DLD1 (cell line): ENCODE data around the gene NPHP4.
"Not testable (repeated sequence)": the region's sequence is repeated elsewhere in the genome, so short reads cannot be mapped to it uniquely, and the experiment has no call there.

Experiments
- in situ Hi-C: cut with HindIII; loops from 2 replicates; pipeline ENCODE4 v1.10.0; 2017; ENCODE audit warnings: low sequenced_read_pairs

NPHP4 gene

GRCh38 chr1:5937373-5937857, 54.8 kb downstream of the NPHP4 start:
- in situ Hi-C loops, result no loop called here

DNA sequence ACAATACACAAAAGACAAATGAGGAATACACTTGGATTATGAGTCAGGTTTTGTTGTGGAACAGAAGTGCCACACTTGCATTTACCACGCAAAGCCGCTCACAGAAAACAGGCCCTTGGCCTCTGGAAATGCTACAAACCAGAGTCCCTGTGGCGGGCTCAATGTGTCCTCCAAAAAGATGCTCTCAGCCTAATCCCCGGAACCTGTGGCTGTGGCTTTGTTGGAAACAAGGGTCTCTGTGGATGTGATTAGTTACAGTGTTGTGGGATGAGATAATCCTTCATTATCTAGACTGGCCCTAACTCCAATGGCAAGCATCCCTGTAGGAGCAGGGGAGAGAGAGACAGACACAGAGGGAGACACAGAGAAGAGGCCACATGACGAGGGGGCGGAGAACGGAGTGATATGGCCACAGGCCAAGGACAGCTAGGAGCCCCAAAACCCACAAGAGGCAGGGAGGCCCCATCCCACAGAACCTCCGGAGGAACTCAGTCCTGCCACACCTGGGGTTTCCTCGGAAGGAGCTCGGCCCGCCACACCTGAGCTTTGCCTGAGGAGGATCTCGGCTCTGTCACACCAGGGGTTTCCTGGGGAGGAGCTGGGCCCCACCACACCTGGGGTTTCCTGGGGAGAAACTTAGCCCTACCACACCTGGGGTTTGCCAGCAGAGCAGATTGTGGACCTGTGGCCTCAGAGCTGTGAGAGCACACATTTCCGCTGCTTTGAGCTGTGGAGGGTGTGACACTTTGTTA, 55.4 kb downstream of the NPHP4 start:
- in situ Hi-C loops, result no loop called here

GRCh38 chr1:5936126-5936525, 56.1 kb downstream of the NPHP4 start:
- in situ Hi-C loops, result no loop called here

- in situ Hi-C loops, result no loop called here
These were observed 57.2 kb downstream of the NPHP4 start for GRCh38 chr1:5935026-5935425.

- in situ Hi-C loops, result no loop called here
These were observed 58.0 kb downstream of the NPHP4 start for GRCh38 chr1:5934058-5934884.

DNA sequence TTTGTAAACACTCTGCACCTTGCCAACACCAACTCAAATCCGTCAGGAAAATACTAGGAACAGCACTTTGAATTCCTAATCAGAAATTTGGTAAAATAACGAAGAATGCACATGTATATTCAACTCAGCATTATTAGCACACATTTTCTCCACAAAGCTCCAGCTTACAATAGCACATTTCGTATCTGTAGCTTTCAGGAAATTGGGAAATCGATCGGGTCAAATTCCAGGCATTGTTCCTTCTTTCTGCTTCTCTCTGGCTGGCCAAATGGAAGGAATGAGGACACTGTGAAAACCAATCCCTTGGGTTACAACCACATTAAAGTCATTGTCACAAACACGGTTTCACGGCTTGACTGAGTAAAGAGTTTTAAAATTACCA, 58.6 kb downstream of the NPHP4 start:
- in situ Hi-C loops, result no loop called here

- in situ Hi-C loops, result no loop called here
These were observed 59.2 kb downstream of the NPHP4 start for GRCh38 chr1:5933050-5933449.

DNA sequence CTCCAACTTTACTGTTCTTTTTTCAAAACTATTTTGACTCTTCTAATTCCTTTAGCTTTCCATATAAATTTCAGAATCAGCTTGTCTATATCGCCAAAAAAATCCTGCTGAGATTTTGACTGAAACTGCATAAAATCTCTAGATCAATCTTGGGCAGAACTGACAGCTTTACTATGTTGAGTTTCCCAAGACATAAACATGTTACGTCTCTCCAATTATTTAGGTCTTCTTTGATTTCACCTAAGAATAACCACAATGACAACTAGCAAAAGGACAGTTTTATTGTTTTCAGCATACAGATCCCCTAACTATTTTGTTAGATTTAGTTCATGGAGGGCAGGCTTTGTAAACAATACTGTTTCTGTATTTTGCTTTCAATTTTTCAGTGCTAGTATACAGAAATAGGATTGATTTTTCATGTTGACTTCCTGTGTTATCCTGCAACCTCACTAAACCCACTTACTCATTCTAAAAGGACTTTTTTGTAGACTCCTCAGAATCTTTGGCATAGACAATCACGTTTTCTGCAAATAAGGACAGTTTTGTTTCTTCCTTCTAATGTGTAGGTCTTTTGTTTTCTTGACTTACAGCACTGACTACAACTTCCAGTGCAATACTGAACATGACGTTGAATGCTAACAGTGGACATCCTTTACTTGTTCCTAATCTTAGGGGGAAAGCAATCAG, 63.4 kb downstream of the NPHP4 start:
- in situ Hi-C loops, result no loop called here

- in situ Hi-C loops, result no loop called here
These were observed 64.5 kb downstream of the NPHP4 start for GRCh38 chr1:5927506-5928370.

DNA sequence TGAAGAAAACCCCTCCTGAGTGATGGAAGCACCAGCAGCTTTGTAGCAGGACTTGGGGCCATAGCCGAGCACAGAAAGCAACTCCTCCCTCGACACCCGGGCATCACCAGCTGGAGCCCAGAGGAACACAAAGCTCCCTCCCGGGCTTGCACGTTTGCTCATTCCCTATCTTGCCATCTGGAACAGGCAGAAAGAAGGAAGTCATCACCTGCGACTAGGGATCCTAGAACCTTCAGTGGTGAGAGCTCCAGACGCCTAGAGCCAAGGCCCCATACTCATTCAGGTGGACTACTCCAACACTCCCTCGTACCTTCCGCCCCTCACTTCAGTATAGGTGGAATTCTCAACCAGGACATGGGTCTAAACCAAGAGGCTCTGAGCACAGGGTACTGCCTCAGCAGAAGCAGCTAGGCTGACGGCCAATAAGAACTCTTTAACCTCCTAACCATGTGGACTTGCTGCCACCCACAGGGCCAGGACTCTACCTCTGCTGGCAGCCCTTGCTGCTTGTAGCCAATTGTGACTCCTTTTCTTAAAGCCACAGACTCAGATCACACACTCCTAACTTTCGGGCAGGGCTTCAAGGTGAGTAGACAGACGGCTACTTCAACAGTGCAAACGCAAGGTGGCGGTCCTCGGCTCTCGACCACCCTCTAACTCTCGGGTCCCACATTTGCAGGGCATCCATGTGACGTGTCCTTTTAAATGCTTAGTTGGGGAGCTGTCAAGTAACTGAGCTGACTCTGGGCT, 65.4 kb downstream of the NPHP4 start:
- in situ Hi-C loops, result no loop called here

DNA sequence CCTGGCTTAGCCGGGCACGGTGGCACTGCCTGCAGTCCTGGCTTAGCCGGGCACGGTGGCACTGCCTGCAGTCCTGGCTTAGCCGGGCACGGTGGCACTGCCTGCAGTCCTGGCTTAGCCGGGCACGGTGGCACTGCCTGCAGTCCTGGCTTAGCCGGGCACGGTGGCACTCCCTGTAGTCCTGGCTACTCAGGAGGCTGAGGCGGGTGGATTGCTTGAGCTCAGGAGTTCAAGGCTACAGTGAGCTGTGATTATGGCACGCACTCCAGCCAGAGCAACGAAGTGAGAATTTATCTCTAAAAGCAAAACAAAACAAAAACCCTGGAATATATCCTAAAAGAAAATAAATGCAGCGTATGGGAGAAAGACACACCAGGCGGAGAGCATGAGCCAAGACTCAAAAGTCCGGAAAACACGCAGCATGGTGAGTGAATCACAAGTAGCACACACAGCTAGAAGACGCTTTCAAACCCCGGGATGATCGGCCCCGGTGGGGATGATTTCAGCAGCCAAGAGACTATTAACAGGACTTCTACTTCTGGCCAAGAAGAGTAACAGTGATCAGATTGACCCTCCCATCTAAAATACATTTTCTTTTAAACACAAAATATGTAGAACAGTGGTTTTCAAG, 69.4 kb downstream of the NPHP4 start:
- in situ Hi-C loops, result not testable (repeated sequence)

DNA sequence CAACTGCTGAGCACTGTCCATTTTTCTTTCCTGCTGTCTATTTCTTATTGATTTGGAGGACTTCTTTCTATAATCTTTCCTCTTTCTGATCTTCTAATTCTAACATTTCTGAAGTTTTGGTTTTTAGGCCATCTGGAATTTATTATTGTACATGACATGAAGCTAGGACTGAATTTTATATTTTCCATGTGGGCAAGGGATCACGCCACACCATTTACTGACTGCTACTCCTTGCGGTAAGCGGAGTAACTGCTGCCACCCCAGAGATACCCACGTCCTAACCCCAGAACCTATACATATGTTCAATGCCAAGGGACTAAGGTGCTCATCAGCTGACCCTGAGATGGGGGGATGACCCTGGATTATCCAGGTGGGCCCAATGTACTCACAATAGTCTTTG, 70.6 kb downstream of the NPHP4 start:
- in situ Hi-C loops, result no loop called here

DNA sequence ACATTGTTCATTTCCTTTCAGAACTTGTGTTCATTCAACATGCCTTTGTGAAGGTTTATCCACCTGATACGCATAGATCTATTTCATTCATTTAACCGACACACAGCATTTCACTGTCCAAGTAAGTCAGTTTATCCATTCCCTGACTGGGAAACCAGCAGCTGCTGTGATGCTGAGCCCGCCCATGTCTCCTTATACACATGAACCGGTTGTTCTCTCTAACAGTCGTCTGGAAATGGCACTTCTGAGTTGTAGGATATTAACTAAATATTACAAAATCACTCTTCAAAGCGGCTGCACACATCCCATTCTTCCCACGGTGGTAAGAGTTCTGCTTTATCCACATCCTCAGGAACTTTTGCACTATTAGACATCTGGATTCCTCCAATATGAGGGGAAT, 71.1 kb downstream of the NPHP4 start:
- in situ Hi-C loops, result no loop called here

GRCh38 chr1:5920201-5920600, 72.0 kb downstream of the NPHP4 start:
- in situ Hi-C loops, result no loop called here

- in situ Hi-C loops, result no loop called here
These were observed 74.0 kb downstream of the NPHP4 start for GRCh38 chr1:5918275-5918649.

GRCh38 chr1:5917591-5918274, 74.5 kb downstream of the NPHP4 start:
- in situ Hi-C loops, result no loop called here

DNA sequence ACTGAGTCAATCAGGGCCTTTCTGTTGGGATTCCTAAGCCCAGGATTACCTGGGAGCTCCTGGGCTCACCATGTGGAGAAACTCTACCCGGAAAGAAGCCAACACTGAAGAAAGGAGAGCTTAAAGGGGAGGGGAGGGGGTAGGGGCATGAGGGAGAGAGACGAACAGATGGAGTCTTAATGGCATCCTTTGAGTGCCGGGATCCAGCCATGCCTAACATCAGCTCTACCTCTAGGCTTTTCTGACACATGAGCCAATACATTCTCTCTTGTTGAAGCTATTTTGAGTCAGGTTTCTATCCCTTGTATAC, 75.0 kb downstream of the NPHP4 start:
- in situ Hi-C loops, result no loop called here

DNA sequence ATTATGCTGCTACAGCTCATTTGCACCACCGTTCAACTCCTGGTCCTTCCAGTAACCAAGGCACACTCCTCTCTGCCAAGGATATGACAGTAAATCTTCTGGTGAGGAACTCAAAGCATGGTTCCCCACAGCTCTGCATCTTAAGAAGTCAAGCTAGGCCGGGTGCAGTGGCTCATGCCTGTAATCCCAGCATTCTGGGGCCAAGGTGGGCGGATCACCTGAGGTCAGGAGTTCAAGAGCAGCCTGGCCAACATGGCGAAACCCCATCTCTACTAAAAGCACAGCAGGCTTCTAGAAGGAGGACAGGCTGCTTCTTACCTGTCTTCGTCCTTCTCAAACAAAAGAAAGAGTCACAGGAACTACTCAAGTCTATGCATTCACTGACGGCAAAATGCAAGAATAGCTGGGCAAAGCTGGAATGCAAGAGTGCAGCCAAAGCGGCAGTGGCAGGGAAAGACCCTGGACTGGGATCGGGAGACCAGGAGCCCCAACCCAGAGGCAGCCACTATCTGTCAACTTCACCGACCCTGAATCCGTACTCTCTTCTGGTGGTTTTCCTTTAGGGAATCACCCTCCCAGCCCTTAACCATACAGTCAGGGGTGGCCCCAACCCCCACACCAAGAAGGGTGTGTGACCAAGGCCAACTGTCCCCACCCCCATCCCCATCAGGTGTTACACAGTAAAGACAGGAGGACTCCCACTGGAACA, 75.5 kb downstream of the NPHP4 start:
- in situ Hi-C loops, result no loop called here
